GM12892 (cell line): Measurements from ENCODE around the gene LBHD2.

Source experiments
- POLR2A ChIP-seq: IDR thresholded peaks from 2 replicates; pipeline ENCODE4 v1.6.1; 2011; ENCODE audit warnings: low read depth, low read length, control low read depth
- POLR2AphosphoS5 ChIP-seq: IDR thresholded peaks from 2 replicates; pipeline ENCODE4 v1.6.1; 2011; ENCODE audit warnings: low read depth, low read length, control low read depth
- TAF1 ChIP-seq: IDR thresholded peaks from 2 replicates; pipeline ENCODE4 v1.6.1; 2011; ENCODE audit warnings: low read depth, mild to moderate bottlenecking, control low read depth, low read length, borderline replicate concordance

DNA sequence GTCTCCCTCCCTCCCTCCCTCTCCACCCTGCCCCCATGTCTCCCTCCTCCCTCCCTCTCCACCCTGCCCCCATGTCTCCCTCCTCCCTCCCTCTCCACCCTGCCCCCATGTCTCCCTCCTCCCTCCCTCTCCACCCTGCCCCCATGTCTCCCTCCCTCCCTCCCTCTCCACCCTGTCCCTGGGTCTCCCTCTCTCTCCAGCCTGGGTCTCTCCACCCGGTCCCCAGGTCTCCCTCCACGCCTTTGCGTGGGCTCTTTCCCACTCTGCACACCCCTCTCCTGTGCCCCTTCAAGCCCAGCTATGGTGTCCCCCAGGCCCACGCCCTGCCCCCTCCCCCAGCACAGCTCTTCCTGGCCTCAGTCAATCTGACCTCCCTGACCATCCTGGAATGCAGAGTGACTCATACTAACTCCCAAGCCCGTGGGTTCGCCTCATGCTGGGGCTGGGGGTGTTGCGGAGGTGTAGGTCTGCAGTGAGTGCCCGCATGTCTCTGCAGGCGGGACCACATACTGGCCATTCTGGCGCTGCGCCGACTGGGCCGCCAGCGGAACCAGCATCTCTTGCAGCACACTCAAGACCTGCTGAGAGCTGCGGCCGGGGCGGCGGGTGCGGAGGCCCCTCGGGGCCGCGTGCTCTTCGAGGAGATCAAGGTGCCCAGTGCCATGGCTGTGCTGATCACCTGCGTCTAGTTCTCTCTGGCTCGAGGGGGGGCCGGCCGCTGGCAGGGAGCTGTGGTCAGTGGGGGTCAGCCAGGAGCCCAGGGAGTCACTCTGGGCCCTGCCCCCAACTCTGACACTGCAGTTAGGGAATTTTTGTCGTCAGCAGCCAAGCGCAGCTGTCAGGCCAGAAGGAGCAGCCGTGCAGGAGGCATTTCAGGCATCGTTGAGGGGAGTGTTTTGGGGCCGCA lies 25.8 kb downstream of the LBHD2 start:
- no peak for TF ChIP-seq POLR2AphosphoS5
- TF ChIP-seq POLR2A = no peak
- TF ChIP-seq TAF1 = no peak
